GM21717 (cell line): Measurements from ENCODE around the gene ATP5F1D.

Experiments
- ATAC-seq: cut with Tn5 transposase; IDR thresholded peaks from one replicate; pipeline ENCODE4 v1.9.1; 2021; ENCODE audit warnings: mild to moderate bottlenecking, moderate library complexity; ENCODE audit not compliant: unreplicated experiment

The ATP5F1D gene

GRCh38 chr19:1280636-1281568 lies 39.4 kb downstream of the ATP5F1D start:
- no peak for ATAC-seq

- ATAC-seq, result no peak
These were observed 40.2 kb downstream of the ATP5F1D start for GRCh38 chr19:1281569-1282287.

GRCh38 chr19:1282588-1283206 lies 41.1 kb downstream of the ATP5F1D start:
- no peak for ATAC-seq

- ATAC-seq, result no peak
These were observed 41.8 kb downstream of the ATP5F1D start for GRCh38 chr19:1283207-1283916.

- no peak for ATAC-seq
These were observed 42.4 kb downstream of the ATP5F1D start for GRCh38 chr19:1283917-1284292.

GRCh38 chr19:1284293-1284978 lies 42.9 kb downstream of the ATP5F1D start:
- no peak for ATAC-seq

- no peak for ATAC-seq
These were observed 43.6 kb downstream of the ATP5F1D start for GRCh38 chr19:1284979-1285736.

GRCh38 chr19:1285737-1286360 lies 44.3 kb downstream of the ATP5F1D start, which contains the start of gene EFNA2:
EFNA2 (plus strand) TSS chr19:1285873; CDS start chr19:1286169, 296 bp downstream.
- ATAC-seq, result no peak

GRCh38 chr19:1286487-1287353 lies 45.2 kb downstream of the ATP5F1D start:
- no peak for ATAC-seq

- no peak for ATAC-seq
These were observed 46.0 kb downstream of the ATP5F1D start for GRCh38 chr19:1287354-1288225.

GRCh38 chr19:1288226-1288612 lies 46.7 kb downstream of the ATP5F1D start:
- no peak for ATAC-seq

- ATAC-seq, result no peak
These were observed 47.5 kb downstream of the ATP5F1D start for GRCh38 chr19:1288833-1289685.

GRCh38 chr19:1289686-1290025 lies 48.1 kb downstream of the ATP5F1D start:
- ATAC-seq, result no peak

- no peak for ATAC-seq
These were observed 48.7 kb downstream of the ATP5F1D start for GRCh38 chr19:1290196-1290702.

- ATAC-seq, result no peak
These were observed 49.4 kb downstream of the ATP5F1D start for GRCh38 chr19:1290703-1291651.
